ENCODE results near the gene SNHG17.
"Not testable (repeated sequence)": the region's sequence is repeated elsewhere in the genome, so short reads cannot be mapped to it uniquely, and the experiment has no call there.

SNHG17 gene

GRCh38 chr20:38447251-38447661 lies 12.1 kb upstream of the SNHG17 start:
- no peak for DNase-seq (ENCODE audit: low read depth)

GRCh38 chr20:38446441-38447209 lies 11.5 kb upstream of the SNHG17 start:
- DNase-seq (ENCODE audit: low read depth), result peak; percentile 75

GRCh38 chr20:38445901-38446425 lies 10.8 kb upstream of the SNHG17 start:
- DNase-seq (ENCODE audit: low read depth), result no peak

- no peak for DNase-seq (ENCODE audit: low read depth)
Measured at GRCh38 chr20:38445381-38445796, 10.3 kb upstream of the SNHG17 start.

- no peak for DNase-seq (ENCODE audit: low read depth)
Measured at GRCh38 chr20:38441916-38442315, 6.8 kb upstream of the SNHG17 start.

GRCh38 chr20:38441110-38441509 lies 6.0 kb upstream of the SNHG17 start:
- not testable (repeated sequence) for DNase-seq (ENCODE audit: low read depth)

GRCh38 chr20:38437796-38438195 lies 2.7 kb upstream of the SNHG17 start:
- no peak for DNase-seq (ENCODE audit: low read depth)

GRCh38 chr20:38435555-38435939 lies 419 bp upstream of the SNHG17 start:
- no peak for DNase-seq (ENCODE audit: low read depth)

GRCh38 chr20:38434301-38434741 lies 807 bp downstream of the SNHG17 start:
- no peak for DNase-seq (ENCODE audit: low read depth)

- no peak for DNase-seq (ENCODE audit: low read depth)
Measured at GRCh38 chr20:38433304-38433972, 1.7 kb downstream of the SNHG17 start.

- DNase-seq (ENCODE audit: low read depth), result not testable (repeated sequence)
Measured at GRCh38 chr20:38432870-38433269, 2.3 kb downstream of the SNHG17 start.

GRCh38 chr20:38432292-38432691 lies 2.8 kb downstream of the SNHG17 start:
- no peak for DNase-seq (ENCODE audit: low read depth)

GRCh38 chr20:38430679-38431325 lies 4.3 kb downstream of the SNHG17 start:
- no peak for DNase-seq (ENCODE audit: low read depth)

GRCh38 chr20:38429301-38429700 lies 5.8 kb downstream of the SNHG17 start:
- DNase-seq (ENCODE audit: low read depth), result no peak

- no peak for DNase-seq (ENCODE audit: low read depth)
Measured at GRCh38 chr20:38428800-38429199, 6.3 kb downstream of the SNHG17 start.

GRCh38 chr20:38427655-38428023 lies 7.5 kb downstream of the SNHG17 start:
- DNase-seq (ENCODE audit: low read depth), result no peak

- no peak for DNase-seq (ENCODE audit: low read depth)
Measured at GRCh38 chr20:38426006-38426897, 8.9 kb downstream of the SNHG17 start.

- no peak for DNase-seq (ENCODE audit: low read depth)
Measured at GRCh38 chr20:38424401-38424800, 10.7 kb downstream of the SNHG17 start.

GRCh38 chr20:38423541-38423940 lies 11.6 kb downstream of the SNHG17 start:
- no peak for DNase-seq (ENCODE audit: low read depth)

GRCh38 chr20:38421915-38422314 lies 13.2 kb downstream of the SNHG17 start:
- no peak for DNase-seq (ENCODE audit: low read depth)

GRCh38 chr20:38420388-38421085 lies 14.6 kb downstream of the SNHG17 start:
- DNase-seq (ENCODE audit: low read depth), result no peak
